NOMO-1 treated with dmso at 0.1 percent for 144 hours (cell line): ENCODE results near the gene PNN.
"Not testable (repeated sequence)": the region's sequence is repeated elsewhere in the genome, so short reads cannot be mapped to it uniquely, and the experiment has no call there.

Source experiments
- DNase-seq: peaks from one replicate; lab custom pipeline; 2025; ENCODE audit not compliant: unreplicated experiment; lab: John Stamatoyannopoulos, UW

The PNN gene

GRCh38 chr14:39180553-39180952 lies 5.5 kb downstream of the PNN start:
- DNase-seq, result no peak

- no peak for DNase-seq
Measured at GRCh38 chr14:39181026-39181692, 6.1 kb downstream of the PNN start.

- DNase-seq, result no peak
Measured at GRCh38 chr14:39181693-39182047, 6.6 kb downstream of the PNN start.

- DNase-seq, result no peak
Measured at GRCh38 chr14:39182770-39183684, 8.0 kb downstream of the PNN start.

GRCh38 chr14:39183685-39184003 lies 8.6 kb downstream of the PNN start:
- DNase-seq, result not testable (repeated sequence)

- no peak for DNase-seq
Measured at GRCh38 chr14:39184628-39185255, 9.7 kb downstream of the PNN start.

- DNase-seq, result no peak
Measured at GRCh38 chr14:39185256-39186049, 10.4 kb downstream of the PNN start.

- no peak for DNase-seq
Measured at GRCh38 chr14:39186941-39187525, 12.0 kb downstream of the PNN start.

- no peak for DNase-seq
Measured at GRCh38 chr14:39203659-39204606, 28.9 kb downstream of the PNN start.

GRCh38 chr14:39207430-39207829 lies 32.4 kb downstream of the PNN start:
- not testable (repeated sequence) for DNase-seq

- no peak for DNase-seq
Measured at GRCh38 chr14:39211109-39211741, 36.2 kb downstream of the PNN start.

- DNase-seq, result no peak
Measured at GRCh38 chr14:39212034-39212433, 37.0 kb downstream of the PNN start.

- no peak for DNase-seq
Measured at GRCh38 chr14:39212693-39213092, 37.6 kb downstream of the PNN start.

GRCh38 chr14:39217214-39217879 lies 42.3 kb downstream of the PNN start:
- no peak for DNase-seq

GRCh38 chr14:39218171-39218769 lies 43.2 kb downstream of the PNN start:
- DNase-seq, result no peak

- DNase-seq, result no peak
Measured at GRCh38 chr14:39219075-39219499, 44.0 kb downstream of the PNN start.

GRCh38 chr14:39220473-39220872 lies 45.4 kb downstream of the PNN start:
- not testable (repeated sequence) for DNase-seq

GRCh38 chr14:39228044-39228443 lies 53.0 kb downstream of the PNN start:
- no peak for DNase-seq
